Skeletal muscle tissue (tissue), 4 donors: ENCODE data around the gene ORC6. TPM values are rescaled to one million over a fixed set of nuclear protein-coding genes. Genes with fewer than 3 reads are reported as not detected.
A peak's percentile ranks its signal among the peaks of the same experiment; 100 is the strongest.

Source experiments
- H3K27ac ChIP-seq: one replicate; pipeline ENCODE4 v1.7.0; 2013; ENCODE audit warnings: mild to moderate bottlenecking, low read depth, low read length, inconsistent platforms
- H3K27me3 ChIP-seq, 3 donors: one replicate each; pipeline ENCODE4 v1.7.0; 2013; ENCODE audit warnings: low read length in 3 of 3; ENCODE audit not compliant: control insufficient read depth in 3 of 3, insufficient read depth in 3 of 3
- H3K36me3 ChIP-seq, 3 donors: one replicate each; pipeline ENCODE4 v1.7.0; 2013; ENCODE audit warnings: low read length in 3 of 3; ENCODE audit not compliant: control insufficient read depth in 3 of 3, insufficient read depth in 3 of 3
- H3K4me1 ChIP-seq, 3 donors: one replicate each; pipeline ENCODE4 v1.7.0; 2013; ENCODE audit warnings: low read length in 3 of 3, mild to moderate bottlenecking in 3 of 3; ENCODE audit not compliant: control insufficient read depth in 3 of 3, insufficient read depth in 3 of 3
- H3K4me3 ChIP-seq, 3 donors: one replicate each; pipeline ENCODE4 v1.7.0; 2013; ENCODE audit warnings: low read length in 3 of 3
- H3K9ac ChIP-seq, 3 donors: one replicate each; pipeline ENCODE4 v1.7.0; 2013; ENCODE audit warnings: low read length in 3 of 3, mild to moderate bottlenecking in 3 of 3, moderate library complexity in 2 of 3, low read depth in 1 of 3
- H3K9me3 ChIP-seq, 3 donors: one replicate each; pipeline ENCODE4 v1.7.0; 2013; ENCODE audit warnings: low read length in 3 of 3; ENCODE audit not compliant: control insufficient read depth in 3 of 3
- total RNA-seq: library from RNA; depleted of rRNA; stranded (reverse); fragments of >200 nt; gene quantifications from one replicate; pipeline ENCODE4 v1.2.3, GENCODE V29; 2014
- donor health status: Osteomylitis.

Gene ORC6
- total RNA-seq, 1 donor from 2014 or later: 3.1 TPM

GRCh38 chr16:46696957-46697356, 7.5 kb downstream of the ORC6 start:
- Histone ChIP-seq H3K36me3 (no peaks in the 10 kb centered on the region), H3K27me3 (no peaks in the 10 kb centered on the region), H3K4me1 (no peaks in the 10 kb centered on the region), H3K9me3 (no peaks in the 10 kb centered on the region), H3K4me3 (no peak overlapping the region), H3K27ac (no peak overlapping the region), H3K9ac (no peak overlapping the region)

DNA sequence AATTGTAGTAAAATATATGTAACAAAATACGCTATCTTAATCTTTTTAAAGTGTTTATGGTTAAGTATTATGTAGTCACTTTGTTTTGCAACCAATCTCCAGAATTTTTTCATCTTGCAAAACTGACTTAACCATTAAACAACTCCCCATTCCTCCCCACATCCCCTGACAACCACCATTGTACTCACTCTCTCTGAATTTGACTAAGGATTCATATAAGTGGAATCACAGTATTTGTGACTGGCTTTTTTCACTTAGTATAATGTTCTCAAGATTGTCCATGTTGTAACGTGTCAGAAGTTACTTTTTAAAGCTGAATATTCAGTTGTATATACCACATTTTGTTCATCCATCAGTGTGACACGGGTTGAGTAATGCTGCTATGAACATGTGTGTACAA, 10.6 kb downstream of the ORC6 start:
- Histone ChIP-seq H3K4me3 (no peak overlapping the region), H3K27ac (no peak overlapping the region), H3K9ac (no peak overlapping the region), H3K4me1 (no peaks in the 10 kb centered on the region), H3K27me3 (no peaks in the 10 kb centered on the region), H3K9me3 (no peaks in the 10 kb centered on the region), H3K36me3 (no peaks in the 10 kb centered on the region)

- H3K36me3 ChIP-seq: peaks cover 0 to 2% (median 2%) of the 10 kb centered on the region in 3 donors
- H3K9ac ChIP-seq: no peak overlapping the region
- H3K9me3 ChIP-seq: no peaks in the 10 kb centered on the region
- no peaks in the 10 kb centered on the region for H3K27me3 ChIP-seq
- H3K4me1 ChIP-seq: no peaks in the 10 kb centered on the region
- H3K27ac ChIP-seq: no peak overlapping the region
- H3K4me3 ChIP-seq: no peak overlapping the region
Observed at GRCh38 chr16:46701615-46702014, 12.2 kb downstream of the ORC6 start.

GRCh38 chr16:46702030-46702429, 12.6 kb downstream of the ORC6 start:
- no peaks in the 10 kb centered on the region for H3K27me3 ChIP-seq
- H3K36me3 ChIP-seq: peaks cover 0 to 5% (median 2%) of the 10 kb centered on the region in 3 donors
- H3K4me1 ChIP-seq: no peaks in the 10 kb centered on the region
- no peak overlapping the region for H3K27ac ChIP-seq
- H3K4me3 ChIP-seq: no peak overlapping the region
- no peaks in the 10 kb centered on the region for H3K9me3 ChIP-seq
- no peak overlapping the region for H3K9ac ChIP-seq

GRCh38 chr16:46706642-46707041, 17.2 kb downstream of the ORC6 start:
- Histone ChIP-seq H3K27ac (no peak overlapping the region), H3K36me3 (peaks cover 0 to 24% (median 6%) of the 10 kb centered on the region in 3 donors), H3K4me1 (peaks cover 0 to 14% (median 5%) of the 10 kb centered on the region in 3 donors), H3K9ac (no peak overlapping the region), H3K9me3 (no peaks in the 10 kb centered on the region), H3K4me3 (no peak overlapping the region), H3K27me3 (no peaks in the 10 kb centered on the region)

GRCh38 chr16:46709469-46710005, 20.1 kb downstream of the ORC6 start:
- no peaks in the 10 kb centered on the region for H3K27me3 ChIP-seq
- no peak overlapping the region for H3K4me3 ChIP-seq
- peaks cover 0 to 24% (median 8%) of the 10 kb centered on the region in 3 donors for H3K36me3 ChIP-seq
- peak overlapping the region; percentile 30 for H3K27ac ChIP-seq
- peaks cover 1 to 34% (median 19%) of the 10 kb centered on the region in 3 donors for H3K4me1 ChIP-seq
- H3K9me3 ChIP-seq: no peaks in the 10 kb centered on the region
- H3K9ac ChIP-seq: no peak overlapping the region

GRCh38 chr16:46711106-46712058, 21.9 kb downstream of the ORC6 start:
- Histone ChIP-seq H3K4me1 (peaks cover 13 to 46% (median 33%) of the 10 kb centered on the region in 3 donors), H3K27me3 (no peaks in the 10 kb centered on the region), H3K9me3 (no peaks in the 10 kb centered on the region), H3K27ac (peak overlapping the region; percentile 83), H3K9ac (peak overlapping the region in 2 of 3 donors; percentile 51 to 68), H3K36me3 (peaks cover 0 to 24% (median 6%) of the 10 kb centered on the region in 3 donors), H3K4me3 (peak overlapping the region in 1 of 3 donors; percentile 47)

GRCh38 chr16:46712911-46713310, 23.5 kb downstream of the ORC6 start:
- Histone ChIP-seq H3K4me3 (no peak overlapping the region), H3K36me3 (peaks cover 0 to 10% (median 9%) of the 10 kb centered on the region in 3 donors), H3K9ac (no peak overlapping the region), H3K9me3 (no peaks in the 10 kb centered on the region), H3K27ac (peak overlapping the region; percentile 83), H3K4me1 (peaks cover 15 to 61% (median 46%) of the 10 kb centered on the region in 3 donors), H3K27me3 (no peaks in the 10 kb centered on the region)

GRCh38 chr16:46713634-46714033, 24.2 kb downstream of the ORC6 start:
- Histone ChIP-seq H3K36me3 (peaks cover 0 to 8% (median 4%) of the 10 kb centered on the region in 3 donors), H3K27me3 (no peaks in the 10 kb centered on the region), H3K9me3 (no peaks in the 10 kb centered on the region), H3K27ac (peak overlapping the region; percentile 51), H3K9ac (no peak overlapping the region), H3K4me1 (peaks cover 15 to 62% (median 46%) of the 10 kb centered on the region in 3 donors), H3K4me3 (no peak overlapping the region)
